Suprapubic skin (tissue), 4 donors: ENCODE measurements around the gene REV1. TPM values are rescaled to one million over a fixed set of nuclear protein-coding genes. Genes with fewer than 3 reads are reported as not detected.

Source experiments
- DNase-seq, 2 donors: peaks; one replicate each; pipeline ENCODE4 v3.0.0-alpha.2; 2019; ENCODE audit warnings: low spot score in 2 of 2
- H3K27ac ChIP-seq: fragments of 200-600 bp; sonication (generic); one replicate; pipeline ENCODE4 v1.5.1; 2019
- H3K27me3 ChIP-seq: fragments of 200-600 bp; sonication (generic); one replicate; pipeline ENCODE4 v1.5.1; 2019
- H3K36me3 ChIP-seq: fragments of 200-600 bp; sonication (generic); one replicate; pipeline ENCODE4 v1.5.1; 2019
- H3K4me1 ChIP-seq: fragments of 200-600 bp; sonication (generic); one replicate; pipeline ENCODE4 v1.5.1; 2019
- H3K4me3 ChIP-seq: fragments of 200-600 bp; sonication (generic); one replicate; pipeline ENCODE4 v1.5.1; 2019; ENCODE audit warnings: mild to moderate bottlenecking
- H3K9me3 ChIP-seq: fragments of 200-600 bp; sonication (generic); one replicate; pipeline ENCODE4 v1.5.1; 2019
- CTCF ChIP-seq, 2 donors: fragments of 200-600 bp in 1 of 2; fragments of 450-650 bp in 1 of 2; sonication (generic) in 1 of 2; IDR thresholded peaks; one replicate each; pipeline ENCODE4 v1.5.1; 2016 to 2019; ENCODE audit warnings: antibody characterized with exemption in 2 of 2, mild to moderate bottlenecking in 1 of 2, moderate library complexity in 1 of 2
- EP300 ChIP-seq: sonication (generic); formaldehyde crosslinking; IDR thresholded peaks from one replicate; pipeline ENCODE4 v1.6.1; 2017; ENCODE audit warnings: antibody characterized with exemption
- POLR2A ChIP-seq, 2 donors: fragments of 450-650 bp; IDR thresholded peaks; one replicate each; pipeline ENCODE4 v1.6.1; 2017; ENCODE audit warnings: antibody characterized with exemption in 2 of 2, mild to moderate bottlenecking in 2 of 2, moderate library complexity in 2 of 2
- POLR2AphosphoS5 ChIP-seq, 3 donors: sonication (generic); formaldehyde crosslinking; IDR thresholded peaks; one replicate each; pipeline ENCODE4 v1.6.1; 2017; ENCODE audit warnings: antibody characterized with exemption in 3 of 3
- WGBS: methylation state at CpG from one replicate; pipeline ENCODE4 v1.1.5; 2018; 5-methylcytosine and 5-hydroxymethylcytosine counted together
- total RNA-seq, 4 donors: library from RNA; depleted of rRNA; stranded (reverse); fragments of >200 nt; gene quantifications; one replicate each; pipeline ENCODE4 v1.1.0, GENCODE V29; 2016

The REV1 gene
- 10 to 100 TPM; 43.1 to 99.9 (median 53.5) TPM for total RNA-seq

- 0% methylated on average over 7 of the region's 113 CpGs for WGBS
- no peaks in the 10 kb centered on the region for H3K36me3 ChIP-seq
- TF ChIP-seq CTCF (IDR thresholded peaks at IDR 0.05) = peak; percentile 68 to 83
- peak in 2 of 3 donors; percentile 14 to 33 for TF ChIP-seq POLR2AphosphoS5 (IDR thresholded peaks at IDR 0.05)
- TF ChIP-seq EP300 = no peak
- peak in 1 of 2 donors; percentile 37 for TF ChIP-seq POLR2A (IDR thresholded peaks at IDR 0.05)
- peak; percentile 92 to 94 for DNase-seq
- H3K27me3 ChIP-seq = no peaks in the 10 kb centered on the region
- H3K27ac ChIP-seq = peak within 1 kb of the TSS; percentile 99
- no peaks in the 10 kb centered on the region for H3K9me3 ChIP-seq
- H3K4me3 ChIP-seq = peak within 1 kb of the TSS; percentile 94
- peaks cover 27% of the 10 kb centered on the region for H3K4me1 ChIP-seq
These were observed at the start of gene REV1 for GRCh38 chr2:99489761-99490622. REV1 (minus strand) TSS chr2:99490017; CDS start chr2:99464975, 25,042 bp downstream.

GRCh38 chr2:99537910-99538485, 48.2 kb upstream of the REV1 start:
- H3K27me3 ChIP-seq = no peaks in the 10 kb centered on the region
- no peaks in the 10 kb centered on the region for H3K4me1 ChIP-seq
- TF ChIP-seq POLR2AphosphoS5 (IDR thresholded peaks at IDR 0.05) (no peak), POLR2A (IDR thresholded peaks at IDR 0.05) (no peak), CTCF (IDR thresholded peaks at IDR 0.05) (no peak), EP300 (no peak)
- H3K36me3 ChIP-seq = no peaks in the 10 kb centered on the region
- 92% methylated on average over 4 of the region's 4 CpGs for WGBS
- no peak for DNase-seq
- no peak overlapping the region for H3K4me3 ChIP-seq
- no peak overlapping the region for H3K27ac ChIP-seq
- H3K9me3 ChIP-seq = no peaks in the 10 kb centered on the region

- no peaks in the 10 kb centered on the region for H3K9me3 ChIP-seq
- H3K27me3 ChIP-seq = no peaks in the 10 kb centered on the region
- WGBS = 87% methylated on average over 2 of the region's 2 CpGs
- H3K4me3 ChIP-seq = no peak overlapping the region
- no peaks in the 10 kb centered on the region for H3K4me1 ChIP-seq
- no peaks in the 10 kb centered on the region for H3K36me3 ChIP-seq
- DNase-seq = no peak
- no peak overlapping the region for H3K27ac ChIP-seq
- TF ChIP-seq POLR2AphosphoS5 (IDR thresholded peaks at IDR 0.05) = no peak
- no peak for TF ChIP-seq POLR2A (IDR thresholded peaks at IDR 0.05)
- TF ChIP-seq EP300 = no peak
- no peak for TF ChIP-seq CTCF (IDR thresholded peaks at IDR 0.05)
These were observed 34.2 kb upstream of the REV1 start for GRCh38 chr2:99524056-99524455.

GRCh38 chr2:99522157-99522556, 32.3 kb upstream of the REV1 start:
- Histone ChIP-seq H3K27me3 (no peaks in the 10 kb centered on the region), H3K36me3 (no peaks in the 10 kb centered on the region), H3K9me3 (no peaks in the 10 kb centered on the region), H3K27ac (no peak overlapping the region), H3K4me3 (no peak overlapping the region), H3K4me1 (no peaks in the 10 kb centered on the region)
- WGBS = 95% methylated on average over 2 of the region's 2 CpGs
- no peak for TF ChIP-seq CTCF (IDR thresholded peaks at IDR 0.05)
- no peak for TF ChIP-seq EP300
- TF ChIP-seq POLR2A (IDR thresholded peaks at IDR 0.05) = no peak
- no peak for TF ChIP-seq POLR2AphosphoS5 (IDR thresholded peaks at IDR 0.05)
- DNase-seq = no peak

DNA sequence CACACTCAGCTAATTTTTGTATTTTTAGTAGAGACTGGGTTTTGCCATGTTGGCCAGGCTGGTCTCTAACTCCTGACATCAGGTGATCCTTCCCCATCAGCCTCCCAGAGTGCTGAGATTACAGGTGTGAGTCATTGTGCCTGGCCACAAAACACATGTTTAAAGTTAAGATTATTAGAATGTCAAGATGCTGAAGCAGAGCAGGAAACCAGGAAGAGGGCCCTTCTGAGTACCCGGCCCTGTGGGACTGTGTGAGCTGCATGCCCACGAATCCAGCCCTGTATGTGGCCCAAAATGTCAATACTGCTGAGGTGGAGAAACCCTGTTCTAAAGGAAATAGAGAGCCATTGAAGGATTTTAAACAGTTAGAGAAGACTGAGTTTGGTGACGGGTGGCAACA, 31.0 kb upstream of the REV1 start:
- Histone ChIP-seq H3K27me3 (no peaks in the 10 kb centered on the region), H3K4me3 (no peak overlapping the region), H3K36me3 (no peaks in the 10 kb centered on the region), H3K27ac (no peak overlapping the region), H3K4me1 (no peaks in the 10 kb centered on the region), H3K9me3 (no peaks in the 10 kb centered on the region)
- TF ChIP-seq POLR2A (IDR thresholded peaks at IDR 0.05) (no peak), POLR2AphosphoS5 (IDR thresholded peaks at IDR 0.05) (no peak), EP300 (no peak), CTCF (IDR thresholded peaks at IDR 0.05) (no peak)
- 69% methylated on average over 3 of the region's 3 CpGs for WGBS
- DNase-seq = no peak
